Mesothelial cell of epicardium (in vitro differentiated cells): Measurements from ENCODE around the gene C10orf62. TPM values are rescaled to one million over a fixed set of nuclear protein-coding genes. Genes with fewer than 3 reads are reported as not detected.

ENCODE experiments used
- DNase-seq, 2 experiments: peaks; one replicate each; pipeline ENCODE4 v3.0.0; 2021; ENCODE audit warnings: low spot score in 2 of 2; ENCODE audit not compliant: unreplicated experiment in 2 of 2
- H3K27ac Mint-ChIP-seq: 2 replicates; pipeline ENCODE4 v1.8.0; 2021; ENCODE audit warnings: mixed read lengths
- H3K27me3 Mint-ChIP-seq: 2 replicates; pipeline ENCODE4 v1.8.0; 2021; ENCODE audit warnings: low read depth, mixed read lengths
- H3K36me3 Mint-ChIP-seq: 2 replicates; pipeline ENCODE4 v1.8.0; 2021; ENCODE audit warnings: mixed read lengths
- H3K4me1 Mint-ChIP-seq: 2 replicates; pipeline ENCODE4 v1.8.0; 2021; ENCODE audit warnings: mixed read lengths
- H3K4me3 Mint-ChIP-seq: 2 replicates; pipeline ENCODE4 v1.8.0; 2021; ENCODE audit warnings: mild to moderate bottlenecking, moderate library complexity, mixed read lengths
- H3K9me3 Mint-ChIP-seq: 2 replicates; pipeline ENCODE4 v1.8.0; 2021; ENCODE audit warnings: mixed read lengths
- total RNA-seq: library from RNA; stranded (reverse); gene quantifications from 3 replicates; pipeline ENCODE4 v1.2.1, GENCODE V29; 2021
- TF ChIP-seq, protein P1 (sequence below): fragments of 200-600 bp; sonication (generic); IDR thresholded peaks from one replicate; pipeline ENCODE4 v1.5.0; 2021; ENCODE audit warnings: antibody characterized with exemption; ENCODE audit not compliant: unreplicated experiment

Gene C10orf62
- total RNA-seq, 1 donor from 2014 or later, result not detected

DNA sequence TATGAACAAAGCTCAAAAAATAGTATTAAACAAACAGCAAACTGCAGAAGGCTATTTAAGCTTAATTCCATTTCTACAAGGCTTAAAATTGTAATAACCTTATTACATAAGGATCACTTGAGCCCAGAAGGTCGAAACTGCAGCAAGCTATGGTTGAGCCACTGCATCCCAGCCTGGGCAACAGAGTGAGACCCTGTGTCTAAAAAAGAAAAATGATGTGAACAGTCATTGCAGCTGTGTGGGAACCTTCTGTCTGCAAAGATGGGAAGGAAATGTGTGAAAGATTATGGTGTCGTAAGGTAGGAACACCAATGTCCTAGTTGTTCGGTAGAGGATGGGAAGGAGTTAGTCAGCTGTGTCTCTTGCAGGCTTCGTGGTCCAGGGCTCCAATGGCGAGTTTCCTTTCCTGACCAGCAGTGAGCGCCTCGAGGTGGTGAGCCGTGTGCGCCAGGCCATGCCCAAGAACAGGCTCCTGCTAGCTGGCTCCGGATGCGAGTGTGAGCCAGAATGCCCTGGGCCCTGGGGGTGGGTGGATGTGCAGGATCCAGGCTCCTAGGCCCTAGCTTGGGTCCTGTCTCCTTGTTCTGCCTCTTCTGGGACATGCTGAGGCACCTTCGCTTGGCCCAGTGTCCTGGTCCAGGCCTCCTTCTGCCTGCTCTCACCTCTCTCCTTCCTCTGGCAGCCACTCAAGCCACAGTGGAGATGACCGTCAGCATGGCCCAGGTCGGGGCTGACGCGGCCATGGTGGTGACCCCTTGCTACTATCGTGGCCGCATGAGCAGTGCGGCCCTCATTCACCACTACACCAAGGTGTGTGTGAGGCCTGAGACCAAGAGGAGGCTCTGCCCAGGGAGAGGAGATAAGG is 9.1 kb downstream of the C10orf62 start:
- no peak overlapping the region for H3K27ac Mint-ChIP-seq
- DNase-seq, result no peak
- peaks cover under 1% of the 10 kb centered on the region for H3K4me1 Mint-ChIP-seq
- H3K9me3 Mint-ChIP-seq, result no peaks in the 10 kb centered on the region
- H3K27me3 Mint-ChIP-seq, result no peaks in the 10 kb centered on the region
- no peak overlapping the region for H3K4me3 Mint-ChIP-seq
- H3K36me3 Mint-ChIP-seq, result no peaks in the 10 kb centered on the region
- TF ChIP-seq, protein P1, sequence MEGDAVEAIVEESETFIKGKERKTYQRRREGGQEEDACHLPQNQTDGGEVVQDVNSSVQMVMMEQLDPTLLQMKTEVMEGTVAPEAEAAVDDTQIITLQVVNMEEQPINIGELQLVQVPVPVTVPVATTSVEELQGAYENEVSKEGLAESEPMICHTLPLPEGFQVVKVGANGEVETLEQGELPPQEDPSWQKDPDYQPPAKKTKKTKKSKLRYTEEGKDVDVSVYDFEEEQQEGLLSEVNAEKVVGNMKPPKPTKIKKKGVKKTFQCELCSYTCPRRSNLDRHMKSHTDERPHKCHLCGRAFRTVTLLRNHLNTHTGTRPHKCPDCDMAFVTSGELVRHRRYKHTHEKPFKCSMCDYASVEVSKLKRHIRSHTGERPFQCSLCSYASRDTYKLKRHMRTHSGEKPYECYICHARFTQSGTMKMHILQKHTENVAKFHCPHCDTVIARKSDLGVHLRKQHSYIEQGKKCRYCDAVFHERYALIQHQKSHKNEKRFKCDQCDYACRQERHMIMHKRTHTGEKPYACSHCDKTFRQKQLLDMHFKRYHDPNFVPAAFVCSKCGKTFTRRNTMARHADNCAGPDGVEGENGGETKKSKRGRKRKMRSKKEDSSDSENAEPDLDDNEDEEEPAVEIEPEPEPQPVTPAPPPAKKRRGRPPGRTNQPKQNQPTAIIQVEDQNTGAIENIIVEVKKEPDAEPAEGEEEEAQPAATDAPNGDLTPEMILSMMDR, result no peak

DNA sequence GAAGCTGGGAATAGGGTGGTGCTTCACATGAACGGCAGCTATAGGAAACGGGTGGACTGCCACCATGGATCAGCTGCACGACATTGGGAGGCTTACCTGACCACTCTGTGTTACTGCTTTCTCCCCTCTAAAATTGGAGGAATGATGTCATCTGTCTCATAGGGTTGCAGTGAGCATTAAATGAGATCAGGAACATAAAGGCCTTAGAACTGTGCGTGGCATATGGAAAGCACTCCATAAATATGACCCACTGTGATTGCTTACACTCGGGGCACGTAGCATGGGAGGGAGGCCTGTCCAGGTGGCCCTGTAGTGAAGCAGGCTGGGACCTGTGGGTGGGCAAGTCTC is 9.7 kb downstream of the C10orf62 start:
- H3K4me1 Mint-ChIP-seq, result no peaks in the 10 kb centered on the region
- DNase-seq, result no peak
- no peaks in the 10 kb centered on the region for H3K36me3 Mint-ChIP-seq
- no peaks in the 10 kb centered on the region for H3K9me3 Mint-ChIP-seq
- no peak overlapping the region for H3K27ac Mint-ChIP-seq
- H3K4me3 Mint-ChIP-seq, result no peak overlapping the region
- TF ChIP-seq, protein P1, result no peak
- no peaks in the 10 kb centered on the region for H3K27me3 Mint-ChIP-seq

DNA sequence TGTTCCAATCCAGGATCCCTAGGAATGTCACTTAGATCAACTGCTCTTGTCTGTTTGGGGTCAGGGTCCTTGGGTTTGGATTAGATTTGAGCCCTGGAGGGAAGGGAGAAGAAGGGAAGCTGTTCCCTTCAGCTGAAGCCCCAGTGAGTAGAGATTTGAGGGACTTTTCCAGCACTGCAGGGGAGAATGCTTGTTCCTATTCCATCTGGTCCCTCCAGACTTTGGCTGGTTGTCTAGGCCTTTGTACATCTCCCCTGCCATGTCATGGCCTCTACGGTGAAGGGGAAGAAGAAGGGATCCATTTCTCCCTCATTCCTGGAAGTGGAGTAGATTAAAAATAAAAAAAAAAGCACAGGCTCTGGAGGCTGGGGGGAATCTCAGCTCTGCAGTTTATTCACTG is 11.1 kb downstream of the C10orf62 start:
- no peaks in the 10 kb centered on the region for H3K9me3 Mint-ChIP-seq
- H3K27me3 Mint-ChIP-seq, result no peaks in the 10 kb centered on the region
- no peak overlapping the region for H3K27ac Mint-ChIP-seq
- H3K36me3 Mint-ChIP-seq, result no peaks in the 10 kb centered on the region
- H3K4me3 Mint-ChIP-seq, result no peak overlapping the region
- TF ChIP-seq, protein P1, result no peak
- H3K4me1 Mint-ChIP-seq, result no peaks in the 10 kb centered on the region
- DNase-seq, result no peak

DNA sequence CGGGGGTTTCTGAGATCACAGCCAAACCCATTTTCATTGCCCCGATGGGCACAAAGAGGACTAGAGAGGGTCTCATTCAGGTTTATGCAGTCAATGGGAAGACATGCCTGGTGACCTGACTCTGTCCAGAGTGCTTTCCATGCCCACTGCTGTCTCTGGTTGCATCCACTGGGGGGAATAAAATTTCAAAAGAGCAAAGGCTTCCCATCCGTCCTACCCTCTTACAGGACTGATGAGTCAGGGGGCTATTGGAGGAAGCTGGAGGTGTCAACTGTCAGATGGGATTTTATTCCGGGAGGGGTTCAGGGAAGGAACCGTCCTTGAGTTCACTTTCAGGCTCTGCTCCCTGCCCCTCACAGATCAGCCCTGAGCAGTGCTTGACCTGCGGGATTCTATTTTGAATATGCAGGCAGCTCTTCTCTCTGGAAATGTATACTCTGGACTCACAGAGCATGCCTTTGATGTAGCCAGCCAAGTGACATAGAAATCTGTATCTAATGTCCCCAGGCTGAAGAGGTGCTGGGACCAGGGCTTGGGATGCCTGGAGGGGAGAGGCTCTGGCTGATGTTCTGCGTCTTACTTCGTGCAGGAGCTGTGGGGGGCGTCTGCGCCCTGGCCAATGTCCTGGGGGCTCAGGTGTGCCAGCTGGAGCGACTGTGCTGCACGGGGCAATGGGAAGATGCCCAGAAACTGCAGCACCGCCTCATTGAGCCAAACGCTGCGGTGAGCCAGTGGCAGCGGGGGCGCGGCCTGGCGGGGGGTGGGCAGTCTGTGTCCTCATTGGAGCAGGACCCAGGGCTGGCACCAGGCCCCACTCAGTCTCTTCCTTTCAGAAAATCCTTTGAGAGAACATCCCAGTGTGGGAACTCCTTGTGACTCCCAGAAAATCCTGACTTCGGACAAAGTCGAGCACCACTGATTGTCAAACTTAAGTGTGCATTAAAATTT is 12.0 kb downstream of the C10orf62 start:
- H3K9me3 Mint-ChIP-seq, result no peaks in the 10 kb centered on the region
- no peak overlapping the region for H3K27ac Mint-ChIP-seq
- H3K27me3 Mint-ChIP-seq, result no peaks in the 10 kb centered on the region
- no peaks in the 10 kb centered on the region for H3K4me1 Mint-ChIP-seq
- H3K4me3 Mint-ChIP-seq, result no peak overlapping the region
- no peaks in the 10 kb centered on the region for H3K36me3 Mint-ChIP-seq
- DNase-seq, result no peak
- TF ChIP-seq, protein P1, result no peak

DNA sequence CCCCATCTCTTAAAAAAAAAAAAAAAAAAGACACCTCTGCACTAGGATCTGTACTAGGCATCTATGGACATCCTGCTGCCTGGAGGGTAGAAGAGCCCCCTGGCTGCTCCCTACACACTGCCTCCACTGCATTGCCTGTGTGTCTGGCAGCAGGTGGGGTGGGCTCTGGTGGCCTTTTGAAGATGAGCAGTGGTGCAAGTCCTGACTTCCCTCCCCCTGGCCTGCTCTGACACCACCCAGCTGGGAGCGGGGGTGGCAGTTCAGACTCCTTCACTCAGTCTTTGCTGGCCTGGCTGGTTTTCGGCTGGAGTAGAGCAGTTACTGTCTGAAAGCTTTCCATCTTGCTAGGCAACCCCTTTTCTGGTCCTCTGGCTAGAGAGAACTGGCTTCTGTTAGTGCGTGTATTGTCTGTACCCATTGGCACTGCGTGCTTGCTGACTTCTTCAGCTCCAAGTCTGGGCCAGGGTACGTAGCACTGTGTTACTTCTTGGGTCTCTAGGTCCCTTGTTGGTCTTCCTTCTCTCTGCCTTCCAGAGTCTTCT is 17.6 kb downstream of the C10orf62 start:
- TF ChIP-seq, protein P1, result no peak

More for the DNA sequence above, 17.6 kb downstream of the C10orf62 start:
- no peak for DNase-seq
- no peak overlapping the region for H3K27ac Mint-ChIP-seq
- H3K27me3 Mint-ChIP-seq, result no peaks in the 10 kb centered on the region
- no peaks in the 10 kb centered on the region for H3K36me3 Mint-ChIP-seq
- no peaks in the 10 kb centered on the region for H3K9me3 Mint-ChIP-seq
- H3K4me1 Mint-ChIP-seq, result no peaks in the 10 kb centered on the region
- H3K4me3 Mint-ChIP-seq, result no peak overlapping the region
